HepG2 (cell line): ENCODE results near the gene RERE. TPM values are rescaled to one million over a fixed set of nuclear protein-coding genes. Genes with fewer than 3 reads are reported as not detected.

Experiments used
- CREM ChIP-seq, 2 experiments: sonication (generic) in 1 of 2; formaldehyde crosslinking in 1 of 2; IDR thresholded peaks; 2 replicates each; pipeline versions ENCODE4 v1.4.0 to v1.6.1; 2016 to 2020; ENCODE audit warnings: antibody characterized with exemption in 1 of 2, mild to moderate bottlenecking in 1 of 2, missing genetic modification reagents in 1 of 2
- HNF4A ChIP-seq: sonication (generic); formaldehyde crosslinking; IDR thresholded peaks from 2 replicates; pipeline ENCODE4 v1.4.0; 2020; ENCODE audit warnings: missing genetic modification reagents
- MIXL1 ChIP-seq: IDR thresholded peaks from 2 replicates; pipeline ENCODE4 v1.6.1; 2016
- SATB2 ChIP-seq: sonication (generic); formaldehyde crosslinking; IDR thresholded peaks from 2 replicates; pipeline ENCODE4 v1.5.0; 2020; ENCODE audit warnings: missing genetic modification reagents
- TARDBP ChIP-seq: sonication (generic); formaldehyde crosslinking; IDR thresholded peaks from 2 replicates; pipeline ENCODE4 v1.8.0; 2022; ENCODE audit warnings: mild to moderate bottlenecking, missing genetic modification reagents
- TGIF2 ChIP-seq: IDR thresholded peaks from 2 replicates; pipeline ENCODE4 v1.6.1; 2016; ENCODE audit warnings: control low read depth, missing compliant biosample characterization
- ZBTB33 ChIP-seq: sonication (generic); formaldehyde crosslinking; IDR thresholded peaks from 2 replicates; pipeline ENCODE4 v1.4.0; 2020; ENCODE audit warnings: missing genetic modification reagents
- ZKSCAN8 ChIP-seq: IDR thresholded peaks from 2 replicates; pipeline ENCODE4 v1.6.1; 2016; ENCODE audit warnings: borderline replicate concordance, missing genetic modification reagents, missing compliant biosample characterization
- ZNF274 ChIP-seq: sonication (generic); formaldehyde crosslinking; IDR thresholded peaks from 2 replicates; pipeline ENCODE4 v1.5.1; 2020; ENCODE audit warnings: mild to moderate bottlenecking, missing genetic modification reagents
- ZNF414 ChIP-seq: sonication (generic); formaldehyde crosslinking; IDR thresholded peaks from 2 replicates; pipeline ENCODE4 v1.5.0; 2020; ENCODE audit warnings: missing genetic modification reagents
- polyA plus RNA-seq, 8 experiments: library from polyadenylated mRNA; depleted of rRNA in 3 of 8; stranded (reverse) in 7 of 8; unstranded in 1 of 8; fragments of >200 nt; fragmentation: Illumina TruSeq in 4 of 8; extraction: Trizol in 4 of 8; gene quantifications; 2 replicates each; pipeline versions ENCODE4 v1.2.1 to v1.2.3, GENCODE V29; 2011 to 2016; ENCODE audit warnings: low read depth in 4 of 8, missing spikeins in 1 of 8, mixed read lengths in 1 of 8; ENCODE audit not compliant: insufficient read depth in 1 of 8
- total RNA-seq, 5 experiments: library from RNA; depleted of rRNA; stranded (reverse); fragments of >200 nt; fragmentation: Illumina TruSeq; extraction: Trizol; gene quantifications; 2 replicates each; pipeline ENCODE4 v1.2.3, GENCODE V29; 2016; ENCODE audit warnings: low read depth in 1 of 5
- TF ChIP-seq, protein P1 (sequence below): IDR thresholded peaks from 2 replicates; pipeline ENCODE4 v1.6.1; 2016; ENCODE audit warnings: low read depth
- TF ChIP-seq, protein P2 (sequence below): sonication (generic); formaldehyde crosslinking; IDR thresholded peaks from 2 replicates; pipeline ENCODE4 v1.5.1; 2020; ENCODE audit warnings: missing genetic modification reagents, mild to moderate bottlenecking, borderline replicate concordance

Gene RERE
- total and polyA plus RNA-seq, 2 of the 13 experiments (the other 11 are each of a cell fraction or from before 2014, with no cell fraction given), result 18.3 to 21.9 TPM

- TF ChIP-seq, protein P1, sequence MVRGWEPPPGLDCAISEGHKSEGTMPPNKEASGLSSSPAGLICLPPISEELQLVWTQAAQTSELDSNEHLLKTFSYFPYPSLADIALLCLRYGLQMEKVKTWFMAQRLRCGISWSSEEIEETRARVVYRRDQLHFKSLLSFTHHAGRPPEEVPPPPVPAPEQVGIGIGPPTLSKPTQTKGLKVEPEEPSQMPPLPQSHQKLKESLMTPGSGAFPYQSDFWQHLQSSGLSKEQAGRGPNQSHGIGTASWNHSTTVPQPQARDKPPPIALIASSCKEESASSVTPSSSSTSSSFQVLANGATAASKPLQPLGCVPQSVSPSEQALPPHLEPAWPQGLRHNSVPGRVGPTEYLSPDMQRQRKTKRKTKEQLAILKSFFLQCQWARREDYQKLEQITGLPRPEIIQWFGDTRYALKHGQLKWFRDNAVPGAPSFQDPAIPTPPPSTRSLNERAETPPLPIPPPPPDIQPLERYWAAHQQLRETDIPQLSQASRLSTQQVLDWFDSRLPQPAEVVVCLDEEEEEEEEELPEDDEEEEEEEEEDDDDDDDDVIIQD (CRISPR knock-in tag), result peak; percentile 85
- TF ChIP-seq ZNF414 (no peak), TARDBP (peak; percentile 44; the same call in 1 of the 2 replicates), HNF4A (CRISPR knock-in tag) (peak; percentile 36; the same call in 1 of the 2 replicates), ZKSCAN8 (0 out of 2 replicates have a peak, but pooled peaks have one; percentile 84), ZBTB33 (0 out of 2 replicates have a peak, but pooled peaks have one; percentile 27), CREM (IDR thresholded peaks at IDR 0.05) (peak; percentile 78), CREM (CRISPR knock-in tag; IDR thresholded peaks at IDR 0.05) (no peak), ZNF274 (CRISPR knock-in tag) (no peak), MIXL1 (CRISPR knock-in tag) (peak; percentile 71), TGIF2 (peak; percentile 34; the same call in 1 of the 2 replicates), SATB2 (CRISPR knock-in tag) (no peak)
- TF ChIP-seq, protein P2, sequence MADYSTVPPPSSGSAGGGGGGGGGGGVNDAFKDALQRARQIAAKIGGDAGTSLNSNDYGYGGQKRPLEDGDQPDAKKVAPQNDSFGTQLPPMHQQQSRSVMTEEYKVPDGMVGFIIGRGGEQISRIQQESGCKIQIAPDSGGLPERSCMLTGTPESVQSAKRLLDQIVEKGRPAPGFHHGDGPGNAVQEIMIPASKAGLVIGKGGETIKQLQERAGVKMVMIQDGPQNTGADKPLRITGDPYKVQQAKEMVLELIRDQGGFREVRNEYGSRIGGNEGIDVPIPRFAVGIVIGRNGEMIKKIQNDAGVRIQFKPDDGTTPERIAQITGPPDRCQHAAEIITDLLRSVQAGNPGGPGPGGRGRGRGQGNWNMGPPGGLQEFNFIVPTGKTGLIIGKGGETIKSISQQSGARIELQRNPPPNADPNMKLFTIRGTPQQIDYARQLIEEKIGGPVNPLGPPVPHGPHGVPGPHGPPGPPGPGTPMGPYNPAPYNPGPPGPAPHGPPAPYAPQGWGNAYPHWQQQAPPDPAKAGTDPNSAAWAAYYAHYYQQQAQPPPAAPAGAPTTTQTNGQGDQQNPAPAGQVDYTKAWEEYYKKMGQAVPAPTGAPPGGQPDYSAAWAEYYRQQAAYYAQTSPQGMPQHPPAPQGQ (CRISPR knock-in tag), result no peak
Measured at GRCh38 chr1:8740034-8740449, 77.4 kb downstream of the RERE start (continued).
